GOT3 (cell line): Measurements from ENCODE around the gene GFER.
"Not testable (repeated sequence)": the region's sequence is repeated elsewhere in the genome, so short reads cannot be mapped to it uniquely, and the experiment has no call there.

Experiments used
- DNase-seq: peaks from one replicate; lab custom pipeline; 2025; ENCODE audit warnings: mixed read lengths; lab: John Stamatoyannopoulos, UW

The GFER gene

GRCh38 chr16:1957434-1958142 lies 26.4 kb upstream of the GFER start:
- DNase-seq: not testable (repeated sequence)

DNA sequence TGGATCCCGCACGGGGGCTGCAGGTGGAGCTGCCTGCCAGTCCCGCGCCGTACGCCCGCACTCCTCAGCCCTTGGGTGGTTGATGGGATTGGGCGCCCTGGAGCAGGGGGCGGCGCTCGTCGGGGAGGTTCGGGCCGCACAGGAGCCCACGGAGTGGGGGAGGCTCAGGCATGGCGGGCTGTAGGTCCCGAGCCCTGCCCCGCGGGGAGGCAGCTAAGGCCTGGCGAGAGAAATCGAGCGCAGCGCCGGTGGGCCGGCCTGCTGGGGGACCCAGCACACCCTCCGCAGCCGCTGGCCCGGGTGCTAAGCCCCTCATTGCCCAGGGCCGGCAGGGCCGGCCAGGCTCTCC lies 25.9 kb upstream of the GFER start:
- not testable (repeated sequence) for DNase-seq

DNA sequence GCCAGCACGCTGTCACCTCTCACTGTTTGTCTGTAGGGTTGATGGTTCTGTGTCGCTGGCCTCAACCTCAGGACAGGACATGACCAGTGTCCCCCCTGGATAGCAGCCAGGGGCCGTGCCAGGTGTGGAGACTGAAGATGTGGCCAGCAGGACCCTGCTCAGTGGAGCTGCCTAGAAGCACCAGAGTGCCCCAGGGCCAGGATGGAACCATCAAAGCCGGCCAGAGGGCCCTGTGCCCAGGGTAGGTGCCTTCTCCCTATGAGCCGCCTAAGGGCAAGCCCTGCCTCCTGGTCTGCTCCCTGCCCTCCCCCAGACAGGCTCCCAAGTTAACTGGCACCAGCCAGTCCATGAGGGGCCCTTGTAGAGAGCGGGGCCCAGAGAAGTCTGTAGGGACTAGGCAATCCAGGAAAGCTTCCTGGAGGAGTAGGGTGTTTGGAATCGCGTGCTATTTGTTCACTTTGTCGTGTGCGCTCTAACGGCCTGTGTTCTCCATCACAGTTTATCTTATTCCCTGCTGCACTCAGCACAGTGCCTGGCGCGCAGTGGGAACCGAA lies 25.2 kb upstream of the GFER start:
- DNase-seq: no peak

GRCh38 chr16:1959269-1960039 lies 24.5 kb upstream of the GFER start, which contains the start of gene NDUFB10:
TSS of gene NDUFB10 (plus strand) at chr16:1959538. CDS start at chr16:1959625, 87 bp downstream.
- DNase-seq: peak; percentile 82

- peak; percentile 20 for DNase-seq
These were observed 23.0 kb upstream of the GFER start for GRCh38 chr16:1960665-1961630.

DNA sequence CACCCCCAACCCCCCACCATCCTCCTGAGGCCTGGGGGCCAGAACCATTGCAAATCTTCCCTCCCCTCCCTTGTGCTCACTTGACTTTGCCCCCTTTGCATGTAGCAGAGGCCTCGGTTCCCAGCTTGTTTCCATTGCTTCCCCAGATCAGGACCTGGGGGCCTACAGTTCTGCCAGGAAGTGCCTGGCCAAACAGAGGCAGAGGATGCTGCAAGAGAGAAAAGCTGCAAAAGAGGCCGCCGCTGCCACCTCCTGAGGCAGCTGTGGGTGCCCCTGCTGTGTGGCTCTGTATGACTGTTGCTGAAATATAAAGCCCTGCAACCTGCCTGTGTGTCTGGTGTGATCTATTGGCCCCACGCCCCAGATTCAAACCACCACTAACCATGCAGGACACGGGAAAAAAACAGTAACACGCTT lies 22.3 kb upstream of the GFER start:
- DNase-seq: no peak

- not testable (repeated sequence) for DNase-seq
These were observed 21.5 kb upstream of the GFER start for GRCh38 chr16:1962161-1963153.

- no peak for DNase-seq
These were observed 20.0 kb upstream of the GFER start for GRCh38 chr16:1963806-1964505.

DNA sequence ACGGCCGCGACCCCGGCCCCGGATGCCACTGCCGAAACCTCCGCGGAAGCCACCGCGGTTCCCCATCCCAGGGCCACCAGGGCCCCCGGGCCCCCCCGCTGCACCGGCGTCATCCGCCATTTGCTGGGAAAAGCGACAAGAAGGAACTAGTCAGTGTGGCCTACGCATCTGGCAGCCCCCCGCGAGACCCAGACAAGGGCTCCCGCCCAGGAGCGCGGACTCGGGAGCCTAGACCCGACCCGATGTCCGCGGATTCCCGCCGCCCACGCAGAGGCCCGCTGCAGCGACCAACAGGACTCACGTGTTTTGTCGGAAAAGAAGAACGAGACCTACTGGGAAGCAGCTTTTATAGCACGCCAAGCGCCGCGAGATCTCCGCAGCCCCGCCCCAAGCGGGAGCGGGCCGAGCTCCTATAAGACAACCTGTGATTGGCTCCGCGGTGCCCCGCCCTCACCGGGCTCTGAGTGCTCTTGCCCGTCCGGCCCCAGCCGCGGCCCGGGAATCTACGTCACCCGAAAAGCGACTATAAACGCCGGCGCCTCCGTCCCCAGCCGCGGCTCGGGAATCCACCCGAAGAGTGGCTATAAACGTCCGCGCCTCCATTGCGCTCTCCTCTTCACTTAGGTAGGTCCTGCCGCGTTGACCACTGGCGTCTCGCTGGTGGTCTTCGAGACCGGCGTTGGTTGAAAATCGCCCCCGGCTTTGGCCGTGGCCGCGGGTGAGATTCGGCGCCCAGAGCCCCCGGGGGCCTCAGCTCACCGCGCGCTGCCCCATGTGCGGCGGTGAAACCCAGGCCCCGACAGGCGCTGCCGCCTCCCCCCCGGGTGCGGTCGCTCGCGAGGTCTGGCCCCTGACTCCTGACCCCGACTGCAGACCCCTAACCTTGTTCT lies 19.2 kb upstream of the GFER start, which contains the start of gene RPS2:
Gene RPS2, minus strand, starts transcription at position 321 of the 890 bp plus-strand sequence. Its CDS starts 201 bp downstream, at position 120.
- peak; percentile 97 for DNase-seq

GRCh38 chr16:1965396-1966001 lies 18.5 kb upstream of the GFER start:
- DNase-seq: no peak

DNA sequence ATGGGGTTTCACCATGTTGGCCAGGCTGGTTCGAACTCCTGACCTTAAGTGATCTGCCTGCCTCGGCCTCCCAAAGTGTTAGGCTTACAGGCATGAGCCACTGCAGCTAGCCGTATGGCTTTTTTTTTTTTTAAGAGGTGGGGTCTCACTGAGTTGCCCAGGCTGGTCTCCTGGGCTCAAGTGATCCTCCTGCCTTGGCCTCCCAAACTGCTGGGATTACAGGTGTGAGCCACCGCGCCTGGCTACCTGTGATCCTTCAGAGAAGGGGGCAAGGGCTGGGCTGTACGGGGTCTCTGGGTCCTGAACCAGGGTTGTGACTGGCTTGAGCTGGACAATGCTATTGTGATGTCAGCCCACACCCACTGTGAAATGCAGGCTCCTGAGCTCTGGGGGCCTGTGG lies 17.5 kb upstream of the GFER start, which contains the start of gene RNF151:
Gene RNF151, plus strand, starts transcription at position 397 of the 400 bp plus-strand sequence. CDS start 26 bp downstream, outside the sequence.
- no peak for DNase-seq

DNA sequence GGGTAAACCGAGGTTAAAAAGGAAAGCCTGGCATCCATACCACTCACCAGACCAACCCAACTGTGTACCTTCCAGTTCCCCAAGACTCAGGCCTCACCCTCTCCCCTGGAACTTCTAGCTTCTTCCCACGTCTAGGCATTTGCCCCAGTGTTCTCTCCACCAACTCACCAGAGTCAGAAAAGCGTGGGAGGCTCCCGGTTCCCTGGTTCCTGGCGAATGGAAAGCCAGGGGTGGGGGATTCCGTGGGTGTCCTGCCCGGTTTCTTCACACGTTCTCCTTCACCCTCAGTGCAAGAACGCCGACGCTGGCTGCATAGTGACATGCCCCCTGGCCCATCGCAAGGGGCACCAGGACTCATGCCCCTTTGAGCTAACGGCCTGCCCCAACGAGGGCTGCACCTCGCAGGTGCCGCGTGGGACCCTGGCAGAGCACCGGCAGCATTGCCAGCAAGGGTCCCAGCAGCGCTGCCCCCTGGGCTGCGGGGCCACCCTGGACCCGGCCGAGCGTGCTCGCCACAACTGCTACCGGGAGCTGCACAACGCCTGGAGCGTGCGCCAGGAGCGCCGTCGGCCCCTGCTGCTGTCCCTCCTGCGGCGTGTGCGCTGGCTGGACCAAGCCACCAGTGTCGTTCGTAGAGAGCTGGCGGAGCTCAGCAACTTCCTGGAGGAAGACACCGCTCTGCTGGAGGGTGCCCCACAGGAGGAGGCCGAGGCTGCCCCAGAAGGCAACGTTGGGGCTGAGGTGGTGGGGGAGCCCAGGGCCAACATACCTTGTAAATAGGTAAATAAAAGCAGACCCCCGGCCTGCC lies 15.6 kb upstream of the GFER start:
- no peak for DNase-seq

DNA sequence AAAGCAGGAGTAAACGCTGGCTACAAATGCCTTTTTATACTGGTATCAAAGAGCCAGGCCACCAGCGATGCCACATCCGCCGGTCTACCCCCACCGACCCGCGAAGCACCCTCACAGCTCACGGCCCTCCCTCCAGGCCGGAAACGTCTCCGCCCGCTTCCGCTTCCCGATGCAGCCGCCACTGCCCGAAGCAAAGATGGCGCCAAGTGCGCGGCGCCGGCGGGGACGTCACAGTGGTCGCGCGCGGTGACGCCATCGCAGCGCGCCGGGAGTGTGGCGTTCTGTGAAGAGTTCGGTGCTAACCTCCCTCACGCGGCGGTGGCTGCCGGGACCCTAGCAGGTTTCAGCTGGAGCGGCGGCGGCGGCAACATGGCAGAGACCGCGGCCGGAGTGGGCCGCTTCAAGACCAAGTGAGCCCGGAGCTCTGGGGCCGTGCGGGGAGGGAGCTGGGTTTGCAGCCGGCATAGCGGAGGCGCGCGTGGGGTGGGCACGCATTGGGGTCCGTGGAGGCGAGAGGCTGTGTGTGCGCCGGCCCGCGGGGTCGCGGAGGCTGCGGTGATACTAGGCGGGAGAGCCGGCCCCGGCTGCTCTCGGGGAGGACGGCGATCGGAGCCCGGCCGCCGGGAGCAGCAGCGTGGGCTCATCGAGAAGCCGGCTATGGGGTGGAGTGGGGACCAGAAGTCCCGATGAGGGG lies 12.1 kb upstream of the GFER start, which contains the start of gene TBL3:
Gene TBL3, plus strand, starts transcription at position 258 of the 694 bp plus-strand sequence. Its CDS starts 112 bp downstream, at position 370.
- peak; percentile 87 for DNase-seq

- no peak for DNase-seq
These were observed 11.5 kb upstream of the GFER start for GRCh38 chr16:1972490-1972877.

- DNase-seq: no peak
These were observed 10.4 kb upstream of the GFER start for GRCh38 chr16:1973461-1974156.
